GM23248 (cell line): ENCODE measurements around the gene AP2A2.

Source experiments
- EZH2 ChIP-seq: fragments of 200-600 bp; sonication (generic); IDR thresholded peaks from 2 replicates; pipeline ENCODE4 v1.6.1; 2018; ENCODE audit warnings: antibody characterized with exemption, mild to moderate bottlenecking; ENCODE audit not compliant: insufficient read depth, poor library complexity, severe bottlenecking
- EZH2phosphoT487 ChIP-seq: fragments of 200-600 bp; sonication (generic); IDR thresholded peaks from 2 replicates; pipeline ENCODE4 v1.6.1; 2018; ENCODE audit warnings: antibody characterized with exemption, moderate library complexity, mild to moderate bottlenecking, low read depth; ENCODE audit not compliant: insufficient read depth

GRCh38 chr11:1023811-1024596 lies 98.3 kb downstream of the AP2A2 start:
- no peak for TF ChIP-seq EZH2phosphoT487
- TF ChIP-seq EZH2 = no peak
